Left renal pelvis (tissue), 4 donors: Measurements from ENCODE around the gene SH2D5. TPM values are rescaled to one million over a fixed set of nuclear protein-coding genes. Genes with fewer than 3 reads are reported as not detected.
"Not testable (repeated sequence)": the region's sequence is repeated elsewhere in the genome, so short reads cannot be mapped to it uniquely, and the experiment has no call there.

ENCODE experiments used
- DNase-seq, 4 donors: peaks; one replicate each; pipeline ENCODE4 v3.0.0-alpha.2; 2013; ENCODE audit warnings: low read depth in 4 of 4, low spot score in 3 of 4
- polyA plus RNA-seq, 4 donors: library from polyadenylated mRNA; unstranded; fragments of 120-200 nt; gene quantifications; one replicate each; pipeline ENCODE4 v1.2.1, GENCODE V29; 2013; ENCODE audit not compliant: insufficient read length in 4 of 4

Gene SH2D5
- polyA plus RNA-seq, 4 donors: 0.61 to 1.6 (median 1.3) TPM

DNA sequence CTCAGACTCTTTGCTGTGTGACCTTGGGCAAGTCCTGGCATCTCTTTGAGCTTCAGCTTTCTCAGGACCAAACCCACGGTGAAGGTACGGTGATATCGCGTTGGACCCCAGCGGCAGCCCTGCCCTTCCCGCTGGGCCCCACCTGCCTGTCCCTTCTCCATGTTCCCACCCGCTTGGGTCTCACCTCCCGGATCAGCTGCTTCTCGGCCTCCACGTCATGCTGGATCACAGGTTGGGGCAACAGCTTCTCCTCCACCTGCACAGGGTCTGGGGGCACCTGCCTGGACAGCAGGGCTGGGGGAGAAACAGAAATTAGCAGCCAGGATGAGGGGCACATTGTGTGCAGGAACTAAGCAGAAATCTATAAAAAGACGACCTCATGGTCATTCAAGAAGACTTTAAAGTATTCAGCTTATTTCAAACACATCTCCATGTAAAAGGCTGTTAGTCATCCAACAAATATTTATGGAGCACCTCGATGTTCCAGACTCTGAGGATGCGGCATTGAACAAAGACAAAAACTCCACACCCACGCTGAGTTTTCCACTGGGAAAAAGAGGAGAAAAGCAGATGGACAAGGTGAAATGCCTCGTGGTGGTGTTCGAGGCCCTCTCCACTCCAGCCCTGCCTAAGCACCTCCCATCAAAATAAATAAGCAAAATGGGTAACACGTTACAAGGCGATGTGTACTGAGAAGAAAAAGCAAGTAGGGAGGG is 34.1 kb downstream of the SH2D5 start:
- no peak for DNase-seq

DNA sequence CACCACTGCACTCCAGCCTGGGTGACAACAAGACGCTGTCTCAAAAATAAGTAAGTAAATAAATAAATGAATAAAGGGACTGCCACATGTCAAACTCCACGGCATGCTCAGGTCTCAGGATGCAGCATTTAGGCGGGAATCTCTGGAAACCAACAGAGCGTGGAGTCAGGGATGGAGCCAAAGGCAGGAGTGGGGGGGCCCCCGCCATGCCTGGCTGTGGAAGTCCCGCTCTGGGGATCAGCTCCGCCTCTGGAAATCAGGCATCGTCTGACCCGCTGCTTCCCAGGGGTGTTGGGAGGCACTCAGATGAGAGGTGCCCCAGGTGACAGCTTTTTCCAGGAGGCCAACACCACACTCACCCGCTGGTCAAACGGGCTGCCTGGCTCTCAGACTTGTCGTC is 34.9 kb downstream of the SH2D5 start:
- DNase-seq: no peak

DNA sequence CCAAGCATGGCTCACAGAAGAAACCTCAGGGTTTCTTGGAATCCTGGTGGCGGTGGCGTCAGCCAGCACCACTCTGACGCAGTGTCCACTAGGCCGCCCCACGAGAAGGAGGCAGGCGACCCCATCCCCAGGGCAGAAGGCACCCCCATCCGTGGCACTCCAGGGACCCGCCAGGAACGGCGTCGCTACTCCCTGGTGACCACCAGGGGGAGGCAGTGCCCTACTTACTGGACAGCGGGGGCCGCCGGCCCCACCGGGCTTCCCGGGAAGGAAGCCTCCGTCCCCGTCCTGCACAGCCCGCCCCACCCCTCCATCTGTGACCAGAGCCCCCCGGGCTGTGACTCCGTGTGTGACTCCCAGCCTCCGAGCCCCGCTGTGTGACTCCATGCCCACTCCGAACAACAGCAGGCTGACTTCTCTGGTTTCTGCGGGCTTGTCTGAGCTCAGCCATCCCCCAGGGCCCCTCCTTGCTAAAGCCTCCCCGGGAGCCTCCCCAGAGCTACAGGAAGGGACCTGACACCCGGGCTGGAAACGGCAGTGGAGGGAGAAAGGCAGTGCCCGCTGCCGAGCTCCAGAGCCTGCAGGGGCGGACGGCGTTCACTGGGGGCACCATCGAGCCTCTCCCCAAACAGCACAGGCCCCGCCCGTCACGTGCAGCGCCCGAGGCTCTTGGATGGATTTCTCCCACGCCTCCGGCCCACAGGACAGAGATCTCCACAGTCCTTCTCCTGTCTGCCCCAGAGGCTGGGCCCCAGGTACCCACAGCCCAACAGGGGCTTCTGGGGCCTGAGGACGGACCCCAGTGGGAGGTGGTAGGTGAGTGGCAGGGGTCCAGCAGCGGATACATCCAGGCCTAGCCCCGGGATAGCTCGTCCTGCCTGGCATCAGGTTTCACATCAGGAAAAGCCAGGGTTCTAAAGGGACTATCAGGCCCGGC is 35.8 kb downstream of the SH2D5 start:
- peak; percentile 71 to 81 (median 73) for DNase-seq

DNA sequence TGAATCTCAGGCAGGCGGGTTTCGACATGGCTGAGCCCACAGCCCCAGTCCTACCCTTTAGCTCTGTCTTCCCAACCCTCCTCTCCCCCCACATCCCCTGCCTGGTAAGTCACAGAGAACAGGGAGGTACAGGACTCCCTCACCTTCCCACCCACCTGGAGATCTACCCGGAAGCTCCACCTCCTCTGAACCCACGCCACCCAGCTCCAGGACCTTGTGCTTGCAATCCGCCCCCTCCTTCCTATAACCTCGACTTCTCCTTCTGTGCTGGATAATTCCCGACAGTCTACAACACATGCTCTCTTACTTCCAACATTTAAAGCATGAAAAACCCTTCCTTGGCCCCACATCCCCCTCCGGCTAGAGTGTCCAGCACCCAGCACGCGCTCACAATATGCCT is 37.0 kb downstream of the SH2D5 start:
- no peak for DNase-seq

DNA sequence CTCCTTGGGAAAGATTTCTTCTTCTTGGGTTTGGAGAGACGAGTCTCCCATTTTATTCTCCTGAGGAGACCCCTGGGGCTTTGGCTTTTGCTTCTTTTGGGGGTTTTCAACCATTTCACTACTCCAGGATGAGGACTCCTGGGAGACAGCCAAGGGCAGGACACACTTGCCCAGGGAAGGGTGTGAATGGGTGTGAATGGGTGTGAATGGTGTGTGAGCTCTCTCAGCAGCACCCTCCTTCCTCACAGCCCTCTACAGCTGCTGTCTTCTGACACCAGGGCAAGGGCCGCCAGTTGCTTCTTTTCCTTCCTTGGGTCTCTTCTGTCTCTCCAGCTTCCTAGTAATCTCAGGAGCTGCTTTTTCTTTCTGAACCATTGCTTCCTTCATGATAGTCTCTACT is 38.9 kb downstream of the SH2D5 start:
- DNase-seq: no peak

DNA sequence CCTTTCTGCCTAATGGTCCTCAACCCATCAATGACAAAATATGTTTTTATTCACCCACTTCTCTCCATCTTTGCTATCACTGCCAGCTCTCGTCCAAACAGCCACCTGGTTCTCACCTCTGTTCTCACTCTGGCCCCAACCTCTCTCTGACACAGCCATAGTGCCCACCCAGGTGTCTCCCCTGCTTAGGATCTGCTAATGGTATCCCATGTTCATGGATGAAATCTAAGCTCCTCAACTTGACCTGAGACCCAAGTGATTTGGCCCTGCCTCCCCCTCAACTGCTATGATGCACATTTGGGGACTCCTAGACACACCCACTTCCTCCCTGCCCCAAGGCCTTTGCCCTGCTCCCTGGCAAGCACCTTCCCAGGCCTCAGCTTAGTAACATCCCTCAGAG is 40.6 kb downstream of the SH2D5 start:
- no peak for DNase-seq

DNA sequence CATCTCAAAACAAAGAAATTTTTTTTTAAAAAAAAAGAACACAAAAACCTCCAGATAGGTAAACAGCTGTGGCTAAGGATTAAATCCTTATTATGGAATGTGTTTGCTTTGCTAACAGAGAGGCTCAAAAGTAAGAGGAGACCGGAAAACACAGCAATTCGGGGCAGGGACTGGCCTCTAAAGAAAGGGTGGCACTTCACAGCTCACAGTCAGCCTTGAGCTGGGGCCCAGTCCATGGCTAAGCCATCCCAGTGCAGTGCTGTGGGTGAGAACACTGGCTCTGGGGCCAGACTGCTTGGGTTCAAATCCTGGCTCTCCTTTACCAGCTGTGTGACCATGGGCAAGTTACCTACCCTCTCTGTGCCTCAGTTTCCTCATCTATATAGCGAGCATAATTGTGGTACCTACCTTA is 42.9 kb downstream of the SH2D5 start:
- no peak for DNase-seq

DNA sequence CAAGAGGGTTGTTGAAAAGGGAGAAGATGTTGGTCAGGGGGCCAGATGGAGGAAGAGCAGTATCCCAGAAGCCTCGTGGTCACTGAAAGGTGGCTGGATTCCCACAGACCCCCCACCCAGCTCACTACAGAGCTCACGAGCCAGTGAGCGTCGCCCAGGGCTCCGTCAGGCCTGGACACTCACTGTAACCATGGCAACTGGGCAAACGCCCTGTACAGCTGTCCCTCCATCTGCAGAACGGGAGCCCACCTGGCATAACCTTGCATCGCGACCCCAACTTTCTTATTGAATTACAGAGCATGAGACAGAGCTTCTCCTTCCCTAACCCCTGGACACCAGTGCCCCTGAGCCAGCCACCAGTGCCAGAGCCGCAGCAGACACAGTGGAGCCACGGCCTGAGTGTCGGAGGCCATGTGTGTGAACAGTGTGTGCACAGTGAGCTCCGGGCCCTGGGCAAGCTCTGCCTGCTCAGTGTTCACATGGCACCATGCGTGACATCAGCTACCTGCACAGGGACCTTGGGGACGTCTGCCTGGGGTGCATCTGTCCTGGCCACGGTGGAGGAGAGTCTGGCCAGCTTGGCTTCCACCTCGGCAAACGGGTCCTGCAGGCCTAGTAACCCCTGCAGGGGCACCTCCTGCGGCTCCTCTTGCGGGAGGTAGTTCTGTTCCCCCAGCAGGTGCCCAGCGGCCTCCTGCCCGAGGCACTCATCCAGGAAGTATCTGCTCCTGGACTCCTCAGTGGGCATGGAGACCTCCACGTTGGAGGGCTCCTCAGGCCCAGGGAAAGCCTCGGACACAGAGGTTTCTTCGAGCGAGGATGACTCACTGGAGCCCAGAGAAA is 45.4 kb downstream of the SH2D5 start:
- DNase-seq: no peak

DNA sequence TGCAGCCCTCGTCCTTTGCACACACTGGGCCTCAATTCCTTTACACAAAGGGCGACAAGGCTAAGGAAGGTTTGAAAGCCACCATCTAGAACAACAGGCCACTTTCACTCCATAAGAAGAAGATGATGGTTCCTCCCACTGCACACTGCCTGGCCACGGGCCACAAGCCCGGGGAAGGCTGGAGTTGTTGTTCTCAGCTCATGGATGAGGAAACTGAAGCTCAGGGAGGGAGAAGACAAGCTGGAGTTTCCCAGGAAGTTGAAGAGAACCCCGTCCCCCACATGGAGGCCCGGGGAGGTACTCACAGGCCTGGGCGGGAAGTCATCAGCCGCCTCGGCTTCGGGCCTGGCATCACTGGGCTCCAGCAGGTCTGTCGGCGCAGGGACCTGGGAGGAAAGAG is 46.8 kb downstream of the SH2D5 start:
- no peak for DNase-seq

DNA sequence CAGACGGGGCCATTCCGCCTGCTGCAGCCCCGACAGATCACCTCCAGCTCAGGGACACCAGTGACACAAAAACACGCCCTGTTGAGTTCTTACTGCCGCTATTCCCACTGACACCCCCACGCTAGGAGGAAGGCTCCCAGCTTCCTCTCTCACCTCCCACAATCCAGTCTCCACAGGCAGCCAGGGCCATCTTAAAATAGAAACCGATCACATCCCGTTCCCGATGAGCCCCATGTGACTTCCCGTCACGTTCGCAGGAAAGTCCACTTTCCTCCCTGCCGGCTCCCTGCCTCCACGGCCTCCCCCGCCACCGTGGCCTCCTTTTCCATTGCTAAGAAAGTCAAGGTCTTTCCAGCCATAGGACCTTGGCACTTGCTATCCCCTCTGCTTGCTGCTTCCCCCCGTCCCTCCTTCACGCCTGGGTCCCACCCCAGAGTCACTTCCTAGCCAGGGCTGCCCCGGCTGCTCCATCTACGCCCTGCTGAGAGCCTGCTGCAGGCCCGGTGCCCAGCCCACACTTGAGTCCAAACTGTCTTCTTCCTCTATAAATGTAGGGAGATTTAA is 47.3 kb downstream of the SH2D5 start:
- DNase-seq: no peak

DNA sequence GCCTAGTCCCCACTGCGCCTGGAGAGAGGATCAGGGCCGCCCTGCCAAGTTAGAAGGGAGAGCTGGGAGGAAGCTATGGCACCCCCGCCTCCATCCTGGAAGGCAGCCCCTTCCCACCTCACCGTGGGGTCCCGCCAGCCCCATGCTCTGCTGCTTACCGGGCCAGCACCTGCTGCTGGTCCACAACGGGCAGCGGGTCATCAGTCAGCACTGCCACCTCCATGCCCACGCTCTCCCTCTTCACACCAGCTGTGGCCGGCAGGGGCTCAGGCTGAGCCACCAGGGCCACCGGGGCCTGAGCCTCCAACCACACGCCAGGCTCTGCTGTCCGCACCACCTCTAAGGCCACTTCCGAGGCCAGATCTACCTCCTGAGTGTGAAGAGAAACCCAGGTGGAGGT is 47.9 kb downstream of the SH2D5 start:
- DNase-seq: no peak

DNA sequence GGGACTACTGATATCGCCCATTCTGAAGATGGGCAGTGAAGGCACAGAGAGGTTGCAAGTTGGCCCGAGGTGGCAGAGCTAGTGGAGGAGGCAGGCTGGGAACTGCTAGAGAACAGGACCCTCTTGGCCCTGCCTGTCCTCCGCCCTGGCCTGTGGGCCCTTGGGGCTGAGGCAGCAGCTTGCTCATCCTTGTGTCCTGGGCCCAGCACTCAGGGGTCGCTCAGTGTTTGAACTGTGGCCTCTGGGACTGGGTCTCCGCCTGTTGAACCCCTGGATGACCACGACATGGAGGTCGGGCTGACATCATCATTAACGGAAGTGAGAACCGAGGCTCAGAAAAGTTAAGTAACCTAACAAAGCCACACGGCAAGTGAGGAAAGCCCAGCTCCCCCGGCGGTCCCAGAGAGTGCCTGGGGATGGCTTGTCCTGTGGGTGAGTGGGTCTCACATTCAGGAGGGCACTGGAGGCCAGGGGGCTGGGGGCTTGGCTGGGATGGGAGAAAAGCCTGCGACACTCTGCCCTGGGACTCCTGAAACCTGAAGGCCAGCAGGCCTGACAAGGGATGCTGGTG is 48.4 kb downstream of the SH2D5 start:
- no peak for DNase-seq

DNA sequence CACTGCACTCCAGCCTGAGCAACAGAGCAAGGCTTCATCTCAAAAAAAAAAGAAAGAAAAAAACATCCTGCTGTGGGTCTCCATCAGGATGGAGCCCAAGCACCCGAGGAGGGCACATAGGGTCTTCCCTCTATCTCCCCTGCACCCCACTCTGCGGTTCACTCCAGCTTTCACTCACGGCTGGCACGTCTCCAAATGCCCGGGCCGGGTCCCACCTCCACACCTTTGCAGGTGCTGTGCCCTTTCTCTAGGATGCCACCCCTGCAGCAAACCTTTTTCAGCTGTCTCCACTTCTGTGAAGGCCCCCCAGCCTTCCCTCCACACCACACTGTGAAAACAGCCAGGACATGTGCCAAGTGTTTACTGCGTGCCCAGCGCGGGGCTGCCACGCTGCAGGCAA is 48.9 kb downstream of the SH2D5 start:
- no peak for DNase-seq

DNA sequence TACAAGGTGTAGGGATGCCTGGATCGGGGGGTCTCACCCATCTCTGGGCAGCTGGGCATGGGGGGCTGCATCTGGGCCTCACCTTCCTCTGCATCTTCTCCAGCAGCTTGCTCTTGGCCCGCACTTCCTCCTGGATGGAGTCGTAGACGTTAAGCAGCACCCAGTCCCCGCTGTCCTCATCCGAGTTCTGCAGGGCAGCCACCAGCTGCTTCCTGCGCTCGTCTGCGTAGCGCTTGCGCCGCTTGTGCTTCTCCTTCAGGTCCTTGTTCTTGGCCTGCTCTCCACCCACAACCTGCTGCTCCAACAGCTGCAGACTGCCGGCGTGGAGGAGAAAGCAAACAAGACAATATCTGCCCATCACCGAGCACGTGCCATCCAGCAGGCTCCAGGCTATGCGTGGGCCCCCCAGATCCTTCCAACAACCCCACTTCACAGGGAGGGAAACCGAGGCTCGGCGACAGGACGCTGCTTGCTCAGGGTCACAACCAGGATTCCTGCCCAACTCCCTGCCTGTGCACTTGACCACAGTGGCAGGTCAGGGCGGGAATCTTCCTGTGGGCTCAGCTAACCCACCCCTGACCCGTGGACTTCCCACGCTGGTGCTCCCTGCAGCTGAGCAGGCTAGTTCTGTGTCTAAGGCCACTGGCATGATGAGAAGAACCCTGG is 49.8 kb downstream of the SH2D5 start:
- DNase-seq: no peak

DNA sequence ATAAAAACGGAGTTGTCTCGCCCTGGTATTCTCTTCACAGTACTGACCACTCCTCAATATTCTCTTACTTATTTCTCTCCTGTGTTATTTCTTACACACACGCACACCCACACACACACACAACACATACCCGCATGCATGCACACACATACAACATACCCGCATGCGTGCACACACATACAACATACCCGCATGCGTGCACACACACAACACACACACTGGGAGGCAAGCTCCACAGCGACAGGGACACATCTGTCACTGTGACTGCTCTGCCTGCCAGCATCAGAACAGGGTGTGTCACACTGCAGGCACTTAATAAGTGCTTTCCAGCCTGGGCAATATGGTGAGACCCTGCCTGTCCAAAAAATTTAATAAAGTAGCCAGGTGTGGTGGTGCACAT is 50.5 kb downstream of the SH2D5 start:
- DNase-seq: no peak

DNA sequence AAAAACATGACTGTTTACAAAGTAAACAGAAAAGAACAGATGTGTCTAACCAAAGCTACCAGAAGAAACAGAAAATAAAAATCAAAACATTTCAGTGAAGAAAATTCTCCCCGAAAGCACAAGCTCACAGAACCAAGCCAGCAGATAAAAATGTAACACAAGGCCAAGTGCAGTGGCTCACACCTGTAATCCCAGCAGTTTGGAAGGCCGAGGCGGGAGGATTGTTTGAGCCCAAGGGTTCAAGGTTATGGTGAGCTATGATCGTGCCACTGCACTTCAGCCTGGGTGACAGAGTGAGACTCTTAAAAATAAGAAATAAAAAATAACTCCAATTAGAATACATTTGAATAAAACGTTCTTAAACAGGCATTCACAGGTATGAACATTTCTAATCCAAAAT is 52.2 kb downstream of the SH2D5 start:
- no peak for DNase-seq

DNA sequence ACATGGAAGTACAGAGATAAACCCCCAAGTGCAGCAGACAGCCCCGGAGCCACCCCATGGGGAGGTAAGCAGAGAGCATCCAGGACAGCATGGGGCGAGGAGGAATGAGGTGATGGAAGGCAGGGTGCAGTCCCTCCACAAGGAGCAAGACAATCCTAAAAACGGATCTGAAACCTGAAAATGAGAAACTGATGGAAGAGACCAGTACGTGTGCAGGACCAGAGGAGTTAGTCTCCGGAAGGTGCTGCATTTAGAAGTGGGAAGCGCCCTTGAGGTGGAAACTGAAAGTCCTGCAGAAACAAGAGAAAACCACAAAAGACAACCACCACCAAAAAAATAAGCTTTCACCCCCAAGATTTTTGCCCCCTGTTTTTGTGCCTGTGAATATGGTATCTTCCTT is 53.9 kb downstream of the SH2D5 start:
- DNase-seq: no peak

DNA sequence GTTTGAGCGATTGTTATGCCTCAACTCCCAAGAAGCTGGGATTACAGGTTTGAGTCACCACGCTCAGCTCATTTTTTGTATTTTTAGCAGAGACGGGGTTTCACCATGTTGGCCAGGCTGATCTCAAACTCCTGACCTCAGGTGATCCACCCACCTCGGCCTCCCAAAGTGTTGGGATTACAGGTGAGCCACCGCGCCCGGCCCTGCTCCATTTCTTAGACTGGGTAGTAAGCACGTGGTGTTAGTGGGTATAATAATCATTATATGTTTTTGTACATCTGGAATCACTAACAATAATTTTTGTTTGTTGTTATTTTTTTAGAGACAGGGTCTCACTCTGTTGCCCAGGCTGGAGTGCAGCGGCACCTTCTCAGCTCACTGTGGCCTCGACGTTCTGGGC is 58.9 kb downstream of the SH2D5 start:
- DNase-seq: not testable (repeated sequence)

DNA sequence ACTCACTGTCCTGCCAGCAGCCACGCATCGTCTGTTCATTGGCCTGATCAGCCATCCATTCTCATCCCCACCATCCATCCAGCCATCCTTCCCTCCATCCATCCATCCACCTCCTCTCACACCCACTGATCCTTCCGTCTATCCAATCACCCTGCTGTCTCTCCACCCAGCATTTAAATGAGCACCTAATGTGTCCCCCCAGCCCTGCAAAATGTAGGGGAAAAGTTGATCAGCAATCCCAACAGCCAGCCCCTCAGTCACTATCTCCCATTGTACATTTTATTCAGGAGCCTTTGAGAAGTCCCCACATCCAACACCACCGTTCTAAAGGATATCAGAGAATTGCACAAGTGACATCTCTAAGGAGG is 60.3 kb downstream of the SH2D5 start:
- no peak for DNase-seq

DNA sequence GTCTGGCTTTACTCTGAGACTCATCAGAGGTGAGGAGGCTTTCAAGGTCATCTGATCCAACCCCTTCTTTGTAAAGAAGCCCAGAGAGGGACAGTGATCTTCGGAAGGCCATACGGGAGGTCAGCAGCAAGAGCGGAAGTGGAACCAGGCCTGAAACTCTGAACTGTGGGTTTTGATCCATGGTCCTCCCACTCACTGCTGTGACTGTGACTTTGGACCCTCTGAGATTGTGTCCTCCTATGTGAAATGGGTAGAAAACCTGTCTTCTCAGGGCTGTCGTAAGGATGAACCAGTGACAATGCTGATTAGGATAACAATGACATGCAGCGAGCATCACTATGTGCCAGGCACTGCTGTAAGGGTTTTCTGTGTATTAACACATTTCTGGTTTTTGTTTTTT is 61.6 kb downstream of the SH2D5 start:
- no peak for DNase-seq
